CD4-positive, alpha-beta T cell (primary cell): ENCODE results near the gene SEPTIN2. TPM values are rescaled to one million over a fixed set of nuclear protein-coding genes. Genes with fewer than 3 reads are reported as not detected.

Experiments used
- ATAC-seq: fragments of 200-7000 bp; cut with Tn5 transposase; one replicate; pipeline ENCODE4 v1.10.0; 2022; ENCODE audit warnings: mild to moderate bottlenecking; ENCODE audit not compliant: poor library complexity
- CTCF ChIA-PET: fragments of 350-600 bp; sonication (Branson Sonifier 250); formaldehyde crosslinking; loops from one replicate; lab custom pipeline; 2021; ENCODE audit warnings: antibody characterized with exemption, inconsistent platforms; lab: Charles Lee
- POLR2A ChIA-PET: fragments of 350-600 bp; sonication (Branson Sonifier 250); formaldehyde crosslinking; loops from one replicate; lab custom pipeline; 2021; ENCODE audit warnings: antibody characterized with exemption, inconsistent platforms; lab: Charles Lee
- DNase-seq, 14 experiments: peaks; one replicate each; pipeline ENCODE4 v3.0.0-alpha.2; 2013 to 2020; ENCODE audit warnings: mixed read lengths in 2 of 14
- H3K27ac ChIP-seq, 2 donors: one replicate each; pipeline versions ENCODE4 v1.5.1 to v1.7.0; 2013; ENCODE audit warnings: low read length in 2 of 2, low read depth in 1 of 2, mild to moderate bottlenecking in 1 of 2
- H3K27me3 ChIP-seq, 2 experiments: 1 replicate in 1 of 2; 2 replicates in 1 of 2; pipeline versions ENCODE4 v1.6.1 to v1.7.0; 2013; ENCODE audit warnings: low read length in 2 of 2, control low read depth in 1 of 2, mild to moderate bottlenecking in 1 of 2, moderate library complexity in 1 of 2; ENCODE audit not compliant: insufficient read depth in 2 of 2, control insufficient read depth in 1 of 2
- H3K36me3 ChIP-seq: one replicate; pipeline ENCODE4 v1.6.1; 2013; ENCODE audit warnings: low read length, control low read depth; ENCODE audit not compliant: insufficient read depth
- H3K4me1 ChIP-seq: one replicate; pipeline ENCODE4 v1.6.1; 2013; ENCODE audit warnings: low read length, control low read depth; ENCODE audit not compliant: insufficient read depth
- H3K4me3 ChIP-seq: one replicate; pipeline ENCODE4 v1.5.1; 2013; ENCODE audit warnings: mild to moderate bottlenecking, low read length, moderate library complexity
- H3K9me3 ChIP-seq, 2 experiments: 1 replicate in 1 of 2; 2 replicates in 1 of 2; pipeline versions ENCODE4 v1.6.1 to v1.7.0; 2013; ENCODE audit warnings: low read length in 2 of 2, mild to moderate bottlenecking in 2 of 2, control low read depth in 1 of 2, moderate library complexity in 1 of 2; ENCODE audit not compliant: control insufficient read depth in 1 of 2, insufficient read depth in 1 of 2
- H3K27ac Mint-ChIP-seq: one replicate; pipeline ENCODE4 v1.8.0; 2020; ENCODE audit warnings: mixed read lengths
- H3K27me3 Mint-ChIP-seq: one replicate; pipeline ENCODE4 v1.8.0; 2021; ENCODE audit warnings: mixed read lengths
- H3K36me3 Mint-ChIP-seq: one replicate; pipeline ENCODE4 v1.8.0; 2021; ENCODE audit warnings: low read depth, mixed read lengths
- H3K4me1 Mint-ChIP-seq: one replicate; pipeline ENCODE4 v1.8.0; 2021; ENCODE audit warnings: low read depth, mixed read lengths
- H3K4me3 Mint-ChIP-seq: one replicate; pipeline ENCODE4 v1.8.0; 2020; ENCODE audit warnings: mild to moderate bottlenecking, mixed read lengths
- H3K9me3 Mint-ChIP-seq: one replicate; pipeline ENCODE4 v1.8.0; 2020; ENCODE audit warnings: mixed read lengths
- CTCF ChIP-seq: fragments of 200-600 bp; IDR thresholded peaks from one replicate; pipeline ENCODE4 v1.8.0; 2022; ENCODE audit warnings: antibody characterized with exemption, mild to moderate bottlenecking
- intact Hi-C, 2 experiments: fragments of 100-400 bp; cut with DNase I in 1 of 2; cut with micrococcal nuclease in 1 of 2; formaldehyde crosslinking; loops; one replicate each; pipeline versions ENCODE4 v1.15.1 to v1.9.0; 2023 to 2025; cut with DNase I, micrococcal nuclease
- total RNA-seq, 174 experiments: library from RNA in 2 of 174; stranded (reverse) in 2 of 174; gene quantifications; one replicate each; pipeline ENCODE4 v1.2.3 and lab custom pipeline; 2021 to 2026

SEPTIN2 gene
- total RNA-seq, 2 experiments from 2014 or later = 189 to 196 TPM

DNA sequence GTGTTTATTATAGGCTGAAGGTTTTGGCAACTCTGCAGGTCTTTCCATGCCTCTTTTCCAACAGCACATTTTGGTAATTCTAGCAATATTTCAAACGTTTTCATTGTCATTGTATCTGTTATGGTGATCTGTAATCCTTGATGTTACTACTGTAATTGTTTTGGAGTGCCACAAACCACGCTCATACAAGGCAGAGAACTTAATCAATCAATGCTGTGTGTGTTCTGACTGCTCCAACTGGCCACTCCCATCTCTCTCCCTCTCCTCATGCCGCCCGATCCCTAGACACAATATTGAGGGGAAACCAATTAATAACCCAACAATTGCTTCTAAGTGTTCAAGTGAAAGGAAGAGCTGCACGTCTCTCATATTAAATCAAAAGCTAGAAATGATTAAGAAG, 33.2 kb upstream of the SEPTIN2 start:
- H3K4me1 Mint-ChIP-seq = peaks cover 43% of the 10 kb centered on the region
- intact Hi-C loops = no loop called here
- H3K36me3 Mint-ChIP-seq = peaks cover 12% of the 10 kb centered on the region
- no peak overlapping the region for H3K4me3 ChIP-seq
- DNase-seq (no peak), ATAC-seq (no peak)
- peaks cover 4% of the 10 kb centered on the region for H3K36me3 ChIP-seq
- no peak overlapping the region for H3K4me3 Mint-ChIP-seq
- no peaks in the 10 kb centered on the region for H3K9me3 Mint-ChIP-seq
- H3K4me1 ChIP-seq = no peaks in the 10 kb centered on the region
- H3K27me3 Mint-ChIP-seq = no peaks in the 10 kb centered on the region
- POLR2A ChIA-PET = interaction anchor here (0.6 to 1.6 kb wide), 2 partner anchors 16 to 22 kb away, joined by 3 to 5 read pairs; no protein-coding TSS in a partner anchor
- CTCF ChIA-PET = no interaction called here
- H3K27ac Mint-ChIP-seq = peak overlapping the region; percentile 43
- no peak for TF ChIP-seq CTCF
- no peaks in the 10 kb centered on the region for H3K9me3 ChIP-seq
- H3K27me3 ChIP-seq = no peaks in the 10 kb centered on the region
- H3K27ac ChIP-seq = no peak overlapping the region

DNA sequence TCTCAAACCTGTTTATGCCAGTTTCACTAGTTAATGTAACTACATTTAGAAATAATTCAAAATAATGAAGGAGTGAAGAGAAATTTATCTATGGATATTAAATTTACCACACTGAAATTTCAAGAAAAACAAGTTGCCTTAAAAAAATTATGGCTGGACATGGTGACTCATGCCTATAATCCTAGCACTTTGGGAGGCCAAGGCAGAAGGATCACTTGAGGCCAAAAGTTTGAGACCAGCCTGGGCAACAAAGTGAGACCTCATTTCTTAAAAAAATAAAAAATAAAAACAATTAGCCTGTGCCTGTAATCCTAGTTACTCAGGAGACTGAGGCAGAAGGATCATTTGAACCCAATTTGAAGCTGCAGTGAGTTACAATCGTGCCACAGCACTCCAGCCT, 30.1 kb upstream of the SEPTIN2 start:
- peaks cover 15% of the 10 kb centered on the region for H3K36me3 Mint-ChIP-seq
- ChIA-PET CTCF (no interaction called here), POLR2A (no interaction called here)
- no peak overlapping the region for H3K4me3 Mint-ChIP-seq
- Histone ChIP-seq H3K36me3 (peaks cover 4% of the 10 kb centered on the region), H3K4me3 (no peak overlapping the region), H3K4me1 (no peaks in the 10 kb centered on the region), H3K27me3 (no peaks in the 10 kb centered on the region), H3K27ac (no peak overlapping the region), H3K9me3 (no peaks in the 10 kb centered on the region)
- intact Hi-C loops = no loop called here
- no peak for DNase-seq
- H3K4me1 Mint-ChIP-seq = peaks cover 61% of the 10 kb centered on the region
- H3K9me3 Mint-ChIP-seq = no peaks in the 10 kb centered on the region
- no peaks in the 10 kb centered on the region for H3K27me3 Mint-ChIP-seq
- no peak for TF ChIP-seq CTCF
- no peak overlapping the region for H3K27ac Mint-ChIP-seq
- no peak for ATAC-seq

DNA sequence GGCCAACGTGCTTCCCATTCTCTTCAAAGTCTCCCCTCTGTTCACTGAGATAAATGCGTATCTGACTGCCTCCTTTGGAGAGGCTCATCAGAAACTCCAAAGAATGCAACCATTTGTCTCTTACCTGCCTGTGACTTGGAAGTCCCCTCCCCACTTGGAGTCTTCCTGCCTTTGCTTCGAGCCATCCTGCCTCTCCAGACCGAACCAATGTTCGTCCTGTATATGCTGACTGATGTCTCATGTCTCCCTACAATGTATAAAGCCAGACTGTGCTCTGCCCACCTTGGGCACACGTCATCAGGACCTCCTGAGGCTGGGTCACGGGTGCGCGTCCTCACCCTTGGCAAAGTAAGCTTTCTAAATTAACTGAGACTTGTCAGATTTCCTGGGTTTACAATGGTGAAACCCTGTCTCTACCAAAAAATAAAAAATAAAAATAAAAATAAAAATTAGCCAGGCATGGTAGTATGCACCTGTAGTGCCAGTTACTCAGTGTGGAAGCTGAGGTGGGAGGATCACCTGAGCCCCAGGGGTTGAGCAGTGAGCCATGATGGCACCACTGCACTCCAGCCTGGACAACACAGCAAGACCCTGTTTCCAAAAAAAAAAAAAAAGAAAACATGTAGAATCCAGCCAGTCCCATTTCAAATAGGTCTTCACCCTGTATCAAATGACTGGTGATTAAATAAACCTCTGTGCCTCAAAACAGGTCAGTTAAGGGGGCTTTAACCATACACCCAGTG, 29.2 kb upstream of the SEPTIN2 start:
- no peaks in the 10 kb centered on the region for H3K27me3 ChIP-seq
- no peak for TF ChIP-seq CTCF
- Mint-ChIP-seq H3K27me3 (no peaks in the 10 kb centered on the region), H3K27ac (no peak overlapping the region), H3K4me3 (no peak overlapping the region), H3K9me3 (no peaks in the 10 kb centered on the region), H3K36me3 (peaks cover 15% of the 10 kb centered on the region), H3K4me1 (peaks cover 71% of the 10 kb centered on the region)
- no peaks in the 10 kb centered on the region for H3K9me3 ChIP-seq
- no peak overlapping the region for H3K27ac ChIP-seq
- ChIA-PET POLR2A (no interaction called here), CTCF (no interaction called here)
- DNase-seq (no peak), ATAC-seq (no peak)
- H3K4me3 ChIP-seq = no peak overlapping the region
- H3K4me1 ChIP-seq = no peaks in the 10 kb centered on the region
- H3K36me3 ChIP-seq = peaks cover 4% of the 10 kb centered on the region
- intact Hi-C loops = no loop called here
